Activated CD4-positive, CD25-positive, alpha-beta regulatory T cell treated with anti-CD3 and anti-CD28 coated beads, Interleukin-2, amount 50 U/mL, for 24 hours (primary cell): ENCODE measurements around the gene PTEN.
"Not testable (repeated sequence)": the region's sequence is repeated elsewhere in the genome, so short reads cannot be mapped to it uniquely, and the experiment has no call there.

ENCODE experiments used
- ATAC-seq, 2 donors: fragments of 150-1000 bp; cut with Tn5 transposase; one replicate each; pipeline ENCODE4 v1.10.0; 2021; ENCODE audit warnings: mild to moderate bottlenecking in 1 of 2, moderate library complexity in 1 of 2

The PTEN gene

DNA sequence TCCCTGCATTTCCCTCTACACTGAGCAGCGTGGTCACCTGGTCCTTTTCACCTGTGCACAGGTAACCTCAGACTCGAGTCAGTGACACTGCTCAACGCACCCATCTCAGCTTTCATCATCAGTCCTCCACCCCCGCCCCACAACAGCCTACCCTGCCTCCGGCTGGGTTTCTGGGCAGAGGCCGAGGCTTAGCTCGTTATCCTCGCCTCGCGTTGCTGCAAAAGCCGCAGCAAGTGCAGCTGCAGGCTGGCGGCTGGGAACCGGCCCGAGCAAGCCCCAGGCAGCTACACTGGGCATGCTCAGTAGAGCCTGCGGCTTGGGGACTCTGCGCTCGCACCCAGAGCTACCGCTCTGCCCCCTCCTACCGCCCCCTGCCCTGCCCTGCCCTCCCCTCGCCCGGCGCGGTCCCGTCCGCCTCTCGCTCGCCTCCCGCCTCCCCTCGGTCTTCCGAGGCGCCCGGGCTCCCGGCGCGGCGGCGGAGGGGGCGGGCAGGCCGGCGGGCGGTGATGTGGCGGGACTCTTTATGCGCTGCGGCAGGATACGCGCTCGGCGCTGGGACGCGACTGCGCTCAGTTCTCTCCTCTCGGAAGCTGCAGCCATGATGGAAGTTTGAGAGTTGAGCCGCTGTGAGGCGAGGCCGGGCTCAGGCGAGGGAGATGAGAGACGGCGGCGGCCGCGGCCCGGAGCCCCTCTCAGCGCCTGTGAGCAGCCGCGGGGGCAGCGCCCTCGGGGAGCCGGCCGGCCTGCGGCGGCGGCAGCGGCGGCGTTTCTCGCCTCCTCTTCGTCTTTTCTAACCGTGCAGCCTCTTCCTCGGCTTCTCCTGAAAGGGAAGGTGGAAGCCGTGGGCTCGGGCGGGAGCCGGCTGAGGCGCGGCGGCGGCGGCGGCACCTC lies at the start of gene PTEN, which contains the start of gene KLLN:
Gene PTEN, plus strand, starts transcription at position 573 of the 891 bp plus-strand sequence. CDS start 845 bp downstream, outside the sequence.
Gene KLLN, minus strand, starts transcription at position 481 of the 891 bp plus-strand sequence. CDS start 1,046 bp downstream, outside the sequence.
- peak; percentile 49 to 51 for ATAC-seq

- no peak for ATAC-seq
Observed at GRCh38 chr10:87816163-87816897, 47.1 kb upstream of the PTEN start.

DNA sequence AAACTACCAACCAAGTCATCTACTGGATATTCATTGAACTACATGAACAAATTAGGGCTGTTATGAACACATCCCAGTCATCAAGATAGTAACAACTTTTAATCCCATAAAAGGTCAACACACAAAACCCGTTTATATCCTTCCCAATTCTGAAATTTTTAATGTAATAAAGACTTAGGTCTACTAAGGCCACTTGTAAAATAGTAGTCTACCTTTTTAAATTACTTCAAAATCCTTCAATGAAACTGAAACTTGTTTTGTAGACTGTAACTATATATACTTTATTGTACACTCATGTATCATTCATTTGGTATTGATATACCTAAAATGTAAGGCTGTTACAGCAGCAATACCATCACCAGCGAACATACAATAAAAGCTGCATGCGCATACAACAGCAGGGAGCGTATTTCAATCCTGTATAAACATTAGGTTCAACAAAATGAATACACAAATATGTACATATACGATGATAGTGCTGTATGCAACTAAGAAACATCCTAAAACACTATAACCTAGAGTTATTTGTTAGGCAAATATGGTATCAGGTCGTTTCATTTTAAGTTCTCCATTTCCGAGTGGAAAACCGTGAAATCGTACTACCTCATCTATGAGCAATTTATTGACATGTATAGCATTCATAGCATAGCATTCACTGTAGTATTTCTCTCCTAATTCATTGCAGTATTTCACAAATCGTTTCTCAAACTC lies 46.4 kb upstream of the PTEN start:
- no peak for ATAC-seq

DNA sequence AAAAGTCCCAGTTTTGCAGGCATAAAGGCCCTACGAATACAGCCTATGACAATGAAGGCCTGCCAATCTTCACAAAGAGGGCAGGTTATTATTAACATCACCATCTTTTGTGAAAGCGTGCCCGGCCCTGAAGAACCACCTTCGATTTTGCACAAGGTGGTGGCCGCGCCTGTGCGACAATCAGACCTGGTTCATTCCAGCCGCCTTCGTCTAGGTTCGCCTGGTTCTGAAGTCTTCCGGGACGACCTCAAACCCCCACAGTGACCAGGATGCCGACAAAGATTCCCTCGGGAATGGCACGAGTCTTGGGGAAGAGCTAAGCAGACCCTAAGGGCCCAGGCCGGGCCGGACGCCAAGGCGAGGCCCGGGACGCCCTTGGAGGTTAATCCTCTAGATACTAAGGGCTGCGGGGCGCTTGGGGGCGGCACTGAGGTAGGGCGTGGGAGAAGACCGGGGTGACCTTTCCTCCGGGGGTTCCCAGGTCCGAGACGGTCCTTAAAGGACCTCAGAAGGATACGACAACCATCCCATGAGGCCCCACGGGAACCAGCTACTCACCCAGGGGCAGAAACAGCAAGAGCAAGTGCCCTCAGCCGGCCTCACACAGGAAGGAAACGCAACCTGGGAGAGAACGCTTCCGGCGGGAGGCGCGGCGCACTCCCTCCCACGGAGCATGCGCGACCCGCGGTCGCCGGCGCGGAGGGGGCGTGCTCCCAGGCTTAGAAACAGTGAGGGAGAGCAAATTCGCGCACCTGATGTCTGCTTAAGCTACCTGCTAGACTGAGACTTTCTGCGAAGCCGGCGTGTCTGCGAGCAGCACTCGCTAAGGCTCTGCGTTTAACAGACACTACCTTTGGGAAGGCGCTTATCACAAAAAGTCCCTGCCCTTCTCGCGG lies 45.6 kb upstream of the PTEN start, which contains the start of gene ATAD1:
Gene ATAD1, minus strand, starts transcription at position 618 of the 896 bp plus-strand sequence. CDS start 3,627 bp downstream, outside the sequence.
- ATAC-seq: peak; percentile 86 to 90

DNA sequence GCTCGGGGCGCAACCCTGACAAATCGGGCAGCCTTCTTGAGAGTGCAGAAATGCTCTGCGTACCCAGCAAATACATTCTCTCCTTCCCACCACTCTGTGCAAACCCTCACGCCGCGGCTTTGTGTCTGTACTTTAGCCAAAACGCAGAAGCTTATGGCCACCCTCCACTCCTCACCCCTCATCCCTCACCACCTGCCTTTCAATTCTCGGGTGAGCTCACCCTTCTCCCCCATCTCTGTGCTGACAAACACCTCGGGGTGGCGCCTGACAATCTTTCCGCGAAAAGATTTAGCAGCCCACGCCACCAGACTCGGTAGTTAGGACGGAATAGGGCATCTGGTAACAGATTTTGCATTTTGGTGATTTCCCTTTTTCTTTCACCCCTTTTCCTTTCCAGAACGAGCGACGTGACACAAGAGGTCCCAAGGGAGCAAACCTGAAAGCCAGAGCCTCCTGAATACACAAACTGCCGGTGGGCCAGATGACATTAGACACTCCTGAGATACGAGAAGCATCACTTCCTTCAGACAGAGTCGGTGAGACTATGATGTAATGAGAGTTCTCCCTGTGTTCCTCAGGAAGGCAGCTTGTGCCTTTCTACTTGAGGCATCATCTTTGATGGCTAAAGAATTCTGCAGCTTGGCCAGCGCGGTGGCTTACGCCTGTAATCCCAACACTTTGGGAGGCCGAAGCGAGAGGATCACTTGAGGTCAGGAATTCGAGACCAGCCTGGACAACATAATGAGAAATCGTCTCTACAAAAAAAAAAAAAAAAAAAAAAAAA lies 44.7 kb upstream of the PTEN start:
- peak; percentile 68 to 69 for ATAC-seq

- ATAC-seq: no peak
Observed at GRCh38 chr10:87819289-87819585, 44.2 kb upstream of the PTEN start.

DNA sequence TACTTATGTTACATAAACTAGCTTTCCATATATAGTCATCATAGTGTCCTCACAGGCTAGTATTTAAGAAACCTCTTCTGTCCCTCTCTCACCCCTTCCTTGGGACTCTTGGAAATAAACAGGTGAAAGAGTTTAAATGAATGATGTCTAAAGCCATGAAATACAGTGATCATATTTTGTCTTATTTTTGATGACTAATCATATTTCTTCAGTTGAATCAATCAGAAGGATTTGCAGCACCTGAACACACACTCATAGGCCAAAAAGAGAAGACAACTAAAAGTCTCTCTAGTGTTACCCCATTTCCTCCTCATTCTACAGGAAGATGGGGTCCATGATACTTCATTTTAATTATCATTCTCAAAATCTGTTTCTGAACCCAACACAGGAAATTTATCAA lies 36.8 kb upstream of the PTEN start:
- no peak for ATAC-seq

DNA sequence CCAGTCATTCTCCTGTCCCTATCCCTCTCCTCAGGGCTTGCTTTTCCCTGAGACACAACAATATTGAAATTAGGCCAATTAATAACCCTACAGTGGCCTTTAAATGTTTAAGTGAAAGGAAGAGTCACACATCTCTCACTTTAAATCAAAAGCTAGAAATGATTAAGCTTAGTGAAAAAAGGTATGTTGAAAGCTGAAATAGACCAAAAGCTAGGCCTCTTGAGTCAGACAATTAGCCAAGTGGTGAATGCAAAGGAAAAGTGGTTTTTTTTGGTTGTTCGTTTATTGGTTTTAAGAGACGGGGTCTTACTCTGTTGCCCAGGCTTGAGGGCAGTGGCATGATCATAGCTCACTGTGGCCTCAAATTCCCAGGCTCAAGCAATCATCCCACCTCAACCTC lies 35.7 kb upstream of the PTEN start:
- peak in 1 of 2 donors; percentile 19 for ATAC-seq

DNA sequence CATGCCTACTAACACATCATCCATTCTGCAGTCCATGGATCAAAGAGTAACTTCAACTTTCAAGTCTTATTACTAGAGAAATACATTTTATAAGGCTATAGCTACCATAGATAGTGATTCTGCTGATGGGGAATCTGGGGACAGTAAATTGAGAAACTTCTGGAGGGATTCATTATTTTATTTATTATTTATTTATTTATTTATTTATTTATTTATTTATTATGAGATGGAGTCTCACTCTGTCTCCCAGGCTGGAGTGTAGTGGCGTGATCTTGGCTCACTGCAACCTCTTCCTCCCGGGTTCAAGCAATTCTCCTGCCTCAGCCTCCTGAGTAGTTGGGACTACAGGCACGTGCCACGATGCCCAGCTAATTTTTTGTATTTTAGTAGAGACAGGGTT lies 34.4 kb upstream of the PTEN start:
- ATAC-seq: not testable (repeated sequence)

DNA sequence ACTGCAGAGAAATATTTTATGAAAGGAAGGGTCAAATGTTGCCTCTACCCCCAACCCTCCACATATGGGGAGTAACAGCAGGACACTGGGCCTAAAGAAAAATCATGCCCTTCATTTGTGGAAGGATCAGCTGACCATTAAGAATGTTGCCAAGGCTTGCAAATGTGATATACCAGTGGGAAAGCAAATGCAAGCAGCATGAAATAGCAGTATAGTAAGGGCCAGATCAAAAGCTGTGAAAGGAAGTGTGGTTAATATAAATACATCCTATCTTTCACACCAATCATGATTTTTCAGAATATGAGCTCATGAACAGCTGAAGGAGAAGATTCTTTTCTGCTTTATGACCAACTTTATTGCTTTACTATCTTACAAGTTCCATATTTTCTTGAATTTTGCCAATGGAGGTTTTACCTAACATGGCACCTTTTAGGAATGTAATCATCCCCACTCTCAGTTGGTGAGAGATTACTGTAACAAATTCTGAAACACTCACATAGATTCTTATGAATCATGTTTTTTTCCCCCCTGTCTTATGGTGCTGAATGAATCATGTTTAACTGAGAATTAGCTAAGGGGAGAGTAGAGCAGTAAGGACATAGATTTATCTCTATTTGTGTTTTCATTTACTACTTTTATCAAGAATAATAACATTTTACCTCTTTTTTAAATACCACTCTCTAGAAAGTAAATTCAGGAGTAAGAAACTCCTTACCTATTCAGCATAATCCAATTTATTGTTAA lies 33.3 kb upstream of the PTEN start:
- peak; percentile 92 to 93 for ATAC-seq

- ATAC-seq: no peak
Observed at GRCh38 chr10:87836098-87836497, 27.3 kb upstream of the PTEN start.

DNA sequence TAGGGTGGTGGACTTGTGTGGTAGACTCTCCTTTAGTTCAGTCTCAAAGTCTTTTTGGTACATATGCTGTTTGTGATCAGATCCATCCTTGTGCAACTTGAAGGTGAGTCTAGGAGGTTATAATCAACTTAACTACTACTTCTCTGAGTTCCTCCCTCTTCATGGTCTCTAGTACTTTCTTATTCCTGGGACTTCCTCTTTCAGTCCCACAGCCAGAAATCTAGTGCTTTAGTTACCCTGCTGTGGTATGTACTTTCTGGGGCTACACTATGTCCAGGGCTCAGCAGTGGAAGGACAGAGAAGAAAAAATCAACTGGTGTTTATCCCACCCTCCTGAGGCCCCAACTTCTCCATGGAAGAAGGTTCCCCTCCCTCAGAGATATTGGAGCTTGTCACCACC lies 26.0 kb upstream of the PTEN start:
- ATAC-seq: no peak

GRCh38 chr10:87838650-87839049 lies 24.8 kb upstream of the PTEN start:
- no peak for ATAC-seq

- ATAC-seq: no peak
Observed at GRCh38 chr10:87841186-87841585, 22.2 kb upstream of the PTEN start.

- ATAC-seq: no peak
Observed at GRCh38 chr10:87842220-87842641, 21.2 kb upstream of the PTEN start.

GRCh38 chr10:87842776-87843497 lies 20.5 kb upstream of the PTEN start:
- no peak for ATAC-seq

GRCh38 chr10:87843714-87844113 lies 19.7 kb upstream of the PTEN start:
- no peak for ATAC-seq

DNA sequence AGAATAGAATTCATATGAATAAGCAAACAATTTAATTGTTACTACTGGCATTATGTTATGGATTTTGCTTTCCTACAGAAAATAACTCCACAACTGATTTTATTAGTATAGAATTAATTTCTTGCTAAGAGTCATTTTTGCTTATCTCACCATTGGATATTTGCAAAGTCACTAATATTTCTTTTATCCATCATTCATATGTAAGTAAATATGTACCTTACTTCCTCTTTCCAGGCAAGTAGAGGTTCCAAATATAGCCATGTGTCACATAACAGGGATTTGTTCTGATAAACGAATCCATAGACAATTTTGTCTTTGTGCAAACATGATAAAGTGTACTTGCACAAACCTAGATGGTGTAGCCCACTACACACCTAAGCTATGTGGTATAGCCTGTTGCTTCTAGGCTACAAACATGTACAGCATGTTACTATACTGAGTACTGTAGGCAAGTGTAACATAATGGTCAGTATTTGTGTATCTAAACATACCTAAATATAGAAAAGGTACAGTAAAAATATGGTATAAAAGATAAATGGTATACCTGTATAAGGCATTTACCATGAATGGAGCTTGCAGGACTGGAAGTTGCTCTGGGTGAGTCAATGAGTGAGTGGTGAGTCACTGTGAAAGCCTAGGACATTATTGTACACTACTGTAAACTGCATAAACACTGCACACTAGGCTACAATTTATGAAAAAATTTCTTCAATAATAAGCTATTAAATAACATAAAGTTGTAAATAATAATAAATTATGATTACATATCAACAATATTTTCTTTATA lies 18.4 kb upstream of the PTEN start:
- no peak for ATAC-seq

- no peak for ATAC-seq
Observed at GRCh38 chr10:87845624-87845998, 17.8 kb upstream of the PTEN start.
